ENCODE data around the gene DAB2IP. TPM values are rescaled to one million over a fixed set of nuclear protein-coding genes. Genes with fewer than 3 reads are reported as not detected.

DAB2IP gene
- total RNA-seq, 1 experiment from 2014 or later, result 17.0 TPM

DNA sequence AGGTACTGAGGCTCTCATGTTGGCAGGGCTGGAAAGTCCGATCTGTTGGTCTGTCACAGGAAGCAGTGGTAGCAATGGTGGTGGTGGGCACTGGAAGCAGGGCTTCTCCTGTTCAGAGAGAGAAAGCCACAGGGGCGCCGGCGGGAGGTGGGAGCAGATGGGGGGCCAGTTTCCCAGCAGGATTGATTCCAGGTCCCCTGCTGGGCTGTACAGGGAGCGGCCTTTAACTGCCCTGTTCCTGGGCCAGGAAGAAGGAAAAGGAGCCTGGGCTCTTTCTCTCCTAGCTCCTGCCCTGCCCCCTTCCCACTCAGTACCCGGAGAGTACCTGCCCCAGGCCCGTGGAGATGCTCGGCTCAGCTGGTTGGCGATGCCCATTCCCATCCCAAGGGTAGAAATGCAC is 2.6 kb upstream of the DAB2IP start:
- ChIA-PET CTCF (interaction anchor here (0.5 to 0.7 kb wide), 3 partner anchors 112 to 1192 kb away, joined by 3 read pairs; no protein-coding TSS in a partner anchor), POLR2A (interaction anchor here (0.6 kb wide), 1 partner anchor 32 kb away, joined by 4 read pairs; no protein-coding TSS in a partner anchor)
- BruUV-seq (replicated peaks), result no TSS peak
- no peaks in the 10 kb centered on the region for H3K36me3 Mint-ChIP-seq (ENCODE audit: insufficient read depth, unreplicated experiment)
- intact Hi-C loops (cut with micrococcal nuclease), result no loop called here
- H3K4me1 Mint-ChIP-seq (ENCODE audit: insufficient read depth, unreplicated experiment), result peaks cover 9% of the 10 kb centered on the region
- TF ChIP-seq, protein P1, sequence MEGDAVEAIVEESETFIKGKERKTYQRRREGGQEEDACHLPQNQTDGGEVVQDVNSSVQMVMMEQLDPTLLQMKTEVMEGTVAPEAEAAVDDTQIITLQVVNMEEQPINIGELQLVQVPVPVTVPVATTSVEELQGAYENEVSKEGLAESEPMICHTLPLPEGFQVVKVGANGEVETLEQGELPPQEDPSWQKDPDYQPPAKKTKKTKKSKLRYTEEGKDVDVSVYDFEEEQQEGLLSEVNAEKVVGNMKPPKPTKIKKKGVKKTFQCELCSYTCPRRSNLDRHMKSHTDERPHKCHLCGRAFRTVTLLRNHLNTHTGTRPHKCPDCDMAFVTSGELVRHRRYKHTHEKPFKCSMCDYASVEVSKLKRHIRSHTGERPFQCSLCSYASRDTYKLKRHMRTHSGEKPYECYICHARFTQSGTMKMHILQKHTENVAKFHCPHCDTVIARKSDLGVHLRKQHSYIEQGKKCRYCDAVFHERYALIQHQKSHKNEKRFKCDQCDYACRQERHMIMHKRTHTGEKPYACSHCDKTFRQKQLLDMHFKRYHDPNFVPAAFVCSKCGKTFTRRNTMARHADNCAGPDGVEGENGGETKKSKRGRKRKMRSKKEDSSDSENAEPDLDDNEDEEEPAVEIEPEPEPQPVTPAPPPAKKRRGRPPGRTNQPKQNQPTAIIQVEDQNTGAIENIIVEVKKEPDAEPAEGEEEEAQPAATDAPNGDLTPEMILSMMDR (IDR thresholded peaks at IDR 0.05; ENCODE audit: unreplicated experiment), result no peak
- peaks cover 23% of the 10 kb centered on the region for H3K27me3 Mint-ChIP-seq (ENCODE audit: insufficient read depth, unreplicated experiment)
- DNase-seq (ENCODE audit: unreplicated experiment), result no peak
- H3K4me3 Mint-ChIP-seq (ENCODE audit: unreplicated experiment), result no peak overlapping the region
- H3K9me3 Mint-ChIP-seq (ENCODE audit: unreplicated experiment), result no peaks in the 10 kb centered on the region
- H3K27ac Mint-ChIP-seq (ENCODE audit: low read depth, unreplicated experiment), result no peak overlapping the region

DNA sequence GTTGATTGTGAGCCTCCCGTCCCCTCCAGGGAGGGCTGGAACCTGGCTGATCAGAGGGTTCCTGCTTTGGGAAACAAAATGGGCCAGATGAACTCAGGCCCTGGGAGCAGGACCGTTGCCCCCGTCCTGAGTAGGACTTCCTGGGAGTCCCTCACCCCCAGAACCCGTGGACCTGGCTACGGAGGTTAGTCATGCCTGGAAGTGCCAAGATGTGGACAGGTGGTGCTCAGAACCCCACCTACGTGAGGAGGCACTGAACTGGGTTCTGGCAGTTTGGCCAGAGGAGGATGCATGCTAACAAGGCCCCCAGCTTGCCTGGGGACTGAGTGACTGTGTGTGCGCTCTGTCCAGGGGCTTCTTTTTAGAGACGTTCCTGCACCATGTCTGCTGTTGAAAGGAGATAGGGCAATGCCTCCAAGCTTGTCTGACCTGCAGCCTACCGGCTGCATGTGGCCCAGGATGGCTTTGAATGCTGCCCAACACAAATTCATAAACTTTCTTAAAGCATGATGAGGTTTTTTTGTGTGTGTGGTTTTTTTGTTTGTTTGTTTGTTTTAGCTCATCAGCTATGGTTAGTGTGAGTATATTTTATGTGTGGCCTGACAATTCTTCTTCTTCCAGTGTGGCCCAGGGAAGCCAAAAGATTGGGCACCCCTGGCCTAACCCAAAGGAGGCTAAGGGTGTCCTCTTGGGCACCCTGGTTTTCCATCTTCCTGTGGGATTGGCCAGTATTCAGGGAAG is 1.8 kb upstream of the DAB2IP start:
- POLR2A ChIA-PET, result no interaction called here

DNA sequence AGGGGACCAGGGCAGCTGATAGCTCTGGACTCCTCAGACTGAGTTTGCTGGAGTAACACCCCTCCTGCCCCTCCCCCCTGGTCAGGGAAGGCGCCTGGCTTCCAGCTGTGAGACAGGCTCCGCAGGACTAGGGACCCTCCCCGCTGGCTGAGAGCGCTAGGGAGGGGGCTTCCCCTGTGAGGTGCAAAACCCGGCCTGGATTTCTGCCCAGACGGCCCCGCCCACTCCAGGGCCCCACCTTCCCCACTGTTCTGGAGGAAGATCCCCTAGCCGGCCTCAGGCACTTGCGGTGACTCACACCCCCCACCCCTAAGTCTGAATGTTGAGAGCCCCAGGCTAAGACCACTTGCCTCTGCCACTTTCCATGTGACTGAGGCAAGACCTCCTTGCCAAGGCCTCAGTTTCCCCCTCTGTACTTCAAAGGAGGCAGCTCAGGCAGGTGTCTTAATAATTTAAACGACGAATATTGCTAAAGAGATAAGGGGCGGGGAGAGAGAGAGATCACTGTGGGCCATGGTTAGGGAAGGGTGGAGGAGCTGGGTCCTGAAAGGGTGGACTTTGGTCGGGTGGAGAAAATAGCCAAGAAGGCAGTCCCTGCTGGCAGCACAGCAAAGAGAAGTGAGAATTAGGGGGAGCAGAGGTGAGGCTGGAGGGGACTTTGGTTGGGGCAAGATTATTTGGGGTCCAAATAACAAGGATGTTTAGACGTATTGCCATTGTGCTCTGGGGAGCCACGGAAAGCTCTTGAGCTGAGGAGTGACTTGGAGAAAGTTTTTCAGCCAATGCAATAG is 1.0 kb upstream of the DAB2IP start:
- ChIA-PET POLR2A (no interaction called here), CTCF (interaction anchor here (0.6 kb wide), 1 partner anchor 41 kb away, joined by 3 read pairs; no protein-coding TSS in a partner anchor)
- Mint-ChIP-seq H3K27me3 (ENCODE audit: insufficient read depth, unreplicated experiment) (peaks cover 29% of the 10 kb centered on the region), H3K4me1 (ENCODE audit: insufficient read depth, unreplicated experiment) (peaks cover 9% of the 10 kb centered on the region), H3K27ac (ENCODE audit: low read depth, unreplicated experiment) (no peak overlapping the region), H3K36me3 (ENCODE audit: insufficient read depth, unreplicated experiment) (no peaks in the 10 kb centered on the region), H3K9me3 (ENCODE audit: unreplicated experiment) (no peaks in the 10 kb centered on the region), H3K4me3 (ENCODE audit: unreplicated experiment) (peak overlapping the region; percentile 45)
- intact Hi-C loops (cut with micrococcal nuclease), result no loop called here
- no TSS peak for BruUV-seq (replicated peaks)
- TF ChIP-seq, protein P1 (IDR thresholded peaks at IDR 0.05; ENCODE audit: unreplicated experiment), result no peak
- peak; percentile 48 for DNase-seq (ENCODE audit: unreplicated experiment)

More for the DNA sequence above, 1.8 kb upstream of the DAB2IP start:
- DNase-seq (ENCODE audit: unreplicated experiment), result no peak
- Mint-ChIP-seq H3K9me3 (ENCODE audit: unreplicated experiment) (no peaks in the 10 kb centered on the region), H3K27me3 (ENCODE audit: insufficient read depth, unreplicated experiment) (peaks cover 23% of the 10 kb centered on the region), H3K36me3 (ENCODE audit: insufficient read depth, unreplicated experiment) (no peaks in the 10 kb centered on the region), H3K27ac (ENCODE audit: low read depth, unreplicated experiment) (no peak overlapping the region), H3K4me3 (ENCODE audit: unreplicated experiment) (no peak overlapping the region), H3K4me1 (ENCODE audit: insufficient read depth, unreplicated experiment) (peaks cover 9% of the 10 kb centered on the region)
- intact Hi-C loops (cut with micrococcal nuclease), result no loop called here
- CTCF ChIA-PET, result interaction anchor here (0.5 to 0.6 kb wide), 2 partner anchors 113 to 262 kb away, joined by 3 read pairs; no protein-coding TSS in a partner anchor
- TF ChIP-seq, protein P1 (IDR thresholded peaks at IDR 0.05; ENCODE audit: unreplicated experiment), result no peak
- no TSS peak for BruUV-seq (replicated peaks)

DNA sequence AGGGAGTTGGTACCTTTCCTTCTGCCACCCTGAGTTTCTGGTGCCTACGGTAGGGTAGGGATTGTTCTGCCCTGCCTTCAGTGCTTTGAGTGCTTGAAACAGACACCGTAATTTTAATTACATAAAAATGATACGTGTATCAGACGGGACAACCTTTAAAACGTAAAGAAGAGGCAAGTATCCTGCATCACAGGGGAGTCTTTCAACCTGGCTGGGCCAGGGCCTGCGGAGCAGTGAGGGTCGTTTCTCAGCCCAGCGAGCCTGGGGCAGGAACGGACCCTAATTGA is 483 bp upstream of the DAB2IP start:
- TF ChIP-seq, protein P1 (IDR thresholded peaks at IDR 0.05; ENCODE audit: unreplicated experiment), result no peak
- peak overlapping the region; percentile 45 for H3K4me3 Mint-ChIP-seq (ENCODE audit: unreplicated experiment)
- H3K27me3 Mint-ChIP-seq (ENCODE audit: insufficient read depth, unreplicated experiment), result peaks cover 29% of the 10 kb centered on the region
- DNase-seq (ENCODE audit: unreplicated experiment), result no peak
- CTCF ChIA-PET, result interaction anchor here (0.6 kb wide), 1 partner anchor 41 kb away, joined by 3 read pairs; no protein-coding TSS in a partner anchor
- peaks cover 9% of the 10 kb centered on the region for H3K4me1 Mint-ChIP-seq (ENCODE audit: insufficient read depth, unreplicated experiment)
- POLR2A ChIA-PET, result no interaction called here
- intact Hi-C loops (cut with micrococcal nuclease), result no loop called here
- H3K27ac Mint-ChIP-seq (ENCODE audit: low read depth, unreplicated experiment), result no peak overlapping the region
- BruUV-seq (replicated peaks), result no TSS peak
- no peaks in the 10 kb centered on the region for H3K9me3 Mint-ChIP-seq (ENCODE audit: unreplicated experiment)
- H3K36me3 Mint-ChIP-seq (ENCODE audit: insufficient read depth, unreplicated experiment), result no peaks in the 10 kb centered on the region
